Suprapubic skin (tissue), 3 donors: ENCODE results near the gene C1S.

Experiments
- CTCF ChIP-seq, 2 donors: fragments of 200-600 bp in 1 of 2; fragments of 450-650 bp in 1 of 2; sonication (generic) in 1 of 2; IDR thresholded peaks; one replicate each; pipeline ENCODE4 v1.5.1; 2016 to 2019; ENCODE audit warnings: antibody characterized with exemption in 2 of 2, mild to moderate bottlenecking in 1 of 2, moderate library complexity in 1 of 2
- POLR2AphosphoS5 ChIP-seq, 3 donors: sonication (generic); formaldehyde crosslinking; IDR thresholded peaks; one replicate each; pipeline ENCODE4 v1.6.1; 2017; ENCODE audit warnings: antibody characterized with exemption in 3 of 3

GRCh38 chr12:7059780-7060179 lies 738 bp upstream of the C1S start:
- TF ChIP-seq CTCF (IDR thresholded peaks at IDR 0.05), result no peak
- TF ChIP-seq POLR2AphosphoS5 (IDR thresholded peaks at IDR 0.05), result no peak
